ENCODE measurements around the gene RUNX1. TPM values are rescaled to one million over a fixed set of nuclear protein-coding genes. Genes with fewer than 3 reads are reported as not detected.
A peak's percentile ranks its signal among the peaks of the same experiment; 100 is the strongest.

Gene RUNX1
- total RNA-seq, 1 donor from 2014 or later = 62.1 TPM

DNA sequence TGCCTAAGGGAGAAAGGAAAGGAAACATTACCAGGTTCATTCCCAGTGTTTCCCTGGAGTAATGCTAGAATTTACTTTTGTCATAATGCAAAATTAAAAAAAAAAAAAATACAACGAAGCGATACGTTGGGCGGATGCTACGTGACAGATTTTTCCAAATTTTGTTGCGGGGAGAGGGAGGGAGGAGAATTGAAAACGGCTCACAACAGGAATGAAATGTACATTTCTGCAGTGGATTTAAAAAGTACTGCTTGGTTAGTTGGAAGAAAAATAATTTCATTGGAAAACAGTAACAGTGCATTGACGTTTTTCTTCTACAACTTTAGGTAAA lies 157.5 kb downstream of the RUNX1 start:
- H3K4me1 ChIP-seq = peaks cover 12% of the 10 kb centered on the region
- H3K9me3 ChIP-seq = no peaks in the 10 kb centered on the region
- H3K4me3 ChIP-seq = peak overlapping the region; percentile 64 to 84
- TF ChIP-seq POLR2AphosphoS5 (IDR thresholded peaks at IDR 0.05; ENCODE audit: insufficient read depth in 1 of 2, low read depth in 1 of 2) (no peak), POLR2A (IDR thresholded peaks at IDR 0.05) (no peak)
- TF ChIP-seq, protein P1, sequence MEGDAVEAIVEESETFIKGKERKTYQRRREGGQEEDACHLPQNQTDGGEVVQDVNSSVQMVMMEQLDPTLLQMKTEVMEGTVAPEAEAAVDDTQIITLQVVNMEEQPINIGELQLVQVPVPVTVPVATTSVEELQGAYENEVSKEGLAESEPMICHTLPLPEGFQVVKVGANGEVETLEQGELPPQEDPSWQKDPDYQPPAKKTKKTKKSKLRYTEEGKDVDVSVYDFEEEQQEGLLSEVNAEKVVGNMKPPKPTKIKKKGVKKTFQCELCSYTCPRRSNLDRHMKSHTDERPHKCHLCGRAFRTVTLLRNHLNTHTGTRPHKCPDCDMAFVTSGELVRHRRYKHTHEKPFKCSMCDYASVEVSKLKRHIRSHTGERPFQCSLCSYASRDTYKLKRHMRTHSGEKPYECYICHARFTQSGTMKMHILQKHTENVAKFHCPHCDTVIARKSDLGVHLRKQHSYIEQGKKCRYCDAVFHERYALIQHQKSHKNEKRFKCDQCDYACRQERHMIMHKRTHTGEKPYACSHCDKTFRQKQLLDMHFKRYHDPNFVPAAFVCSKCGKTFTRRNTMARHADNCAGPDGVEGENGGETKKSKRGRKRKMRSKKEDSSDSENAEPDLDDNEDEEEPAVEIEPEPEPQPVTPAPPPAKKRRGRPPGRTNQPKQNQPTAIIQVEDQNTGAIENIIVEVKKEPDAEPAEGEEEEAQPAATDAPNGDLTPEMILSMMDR (IDR thresholded peaks at IDR 0.05) = no peak
- peak overlapping the region; percentile 90 for H3K27ac ChIP-seq
- intact Hi-C loops (cut with DNase I) = loop anchor here (5.0 kb wide), 1 partner anchor 951 kb away; no protein-coding TSS in a partner anchor
- DNase-seq (ENCODE audit: extremely low spot score in 2 of 2) = no peak
- no peaks in the 10 kb centered on the region for H3K36me3 ChIP-seq
- H3K27me3 ChIP-seq = no peaks in the 10 kb centered on the region

DNA sequence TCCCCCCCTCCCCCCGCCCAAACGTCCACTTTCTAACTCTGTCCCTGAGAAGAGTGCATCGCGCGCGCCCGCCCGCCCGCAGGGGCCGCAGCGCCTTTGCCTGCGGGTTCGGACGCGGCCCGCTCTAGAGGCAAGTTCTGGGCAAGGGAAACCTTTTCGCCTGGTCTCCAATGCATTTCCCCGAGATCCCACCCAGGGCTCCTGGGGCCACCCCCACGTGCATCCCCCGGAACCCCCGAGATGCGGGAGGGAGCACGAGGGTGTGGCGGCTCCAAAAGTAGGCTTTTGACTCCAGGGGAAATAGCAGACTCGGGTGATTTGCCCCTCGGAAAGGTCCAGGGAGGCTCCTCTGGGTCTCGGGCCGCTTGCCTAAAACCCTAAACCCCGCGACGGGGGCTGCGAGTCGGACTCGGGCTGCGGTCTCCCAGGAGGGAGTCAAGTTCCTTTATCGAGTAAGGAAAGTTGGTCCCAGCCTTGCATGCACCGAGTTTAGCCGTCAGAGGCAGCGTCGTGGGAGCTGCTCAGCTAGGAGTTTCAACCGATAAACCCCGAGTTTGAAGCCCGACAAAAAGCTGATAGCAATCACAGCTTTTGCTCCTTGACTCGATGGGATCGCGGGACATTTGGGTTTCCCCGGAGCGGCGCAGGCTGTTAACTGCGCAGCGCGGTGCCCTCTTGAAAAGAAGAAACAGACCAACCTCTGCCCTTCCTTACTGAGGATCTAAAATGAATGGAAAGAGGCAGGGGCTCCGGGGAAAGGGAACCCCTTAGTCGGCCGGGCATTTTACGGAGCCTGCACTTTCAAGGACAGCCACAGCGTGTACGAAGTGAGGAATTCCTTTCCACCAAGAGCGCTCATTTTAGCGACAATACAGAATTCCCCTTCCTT lies 158.1 kb downstream of the RUNX1 start:
- Histone ChIP-seq H3K9me3 (no peaks in the 10 kb centered on the region), H3K4me3 (peak overlapping the region; percentile 64 to 84), H3K27me3 (no peaks in the 10 kb centered on the region), H3K27ac (peak overlapping the region; percentile 90), H3K4me1 (peaks cover 12% of the 10 kb centered on the region), H3K36me3 (no peaks in the 10 kb centered on the region)
- intact Hi-C loops (cut with DNase I) = loop anchor here (5.0 kb wide), 1 partner anchor 951 kb away; no protein-coding TSS in a partner anchor
- DNase-seq (ENCODE audit: extremely low spot score in 2 of 2) = peak in 1 of 2 donors; percentile 87
- TF ChIP-seq POLR2AphosphoS5 (IDR thresholded peaks at IDR 0.05; ENCODE audit: insufficient read depth in 1 of 2, low read depth in 1 of 2) = peak in 1 of 2 donors; percentile 51
- TF ChIP-seq, protein P1 (IDR thresholded peaks at IDR 0.05) = peak in 1 of 3 experiments; percentile 10
- TF ChIP-seq POLR2A (IDR thresholded peaks at IDR 0.05) = no peak

DNA sequence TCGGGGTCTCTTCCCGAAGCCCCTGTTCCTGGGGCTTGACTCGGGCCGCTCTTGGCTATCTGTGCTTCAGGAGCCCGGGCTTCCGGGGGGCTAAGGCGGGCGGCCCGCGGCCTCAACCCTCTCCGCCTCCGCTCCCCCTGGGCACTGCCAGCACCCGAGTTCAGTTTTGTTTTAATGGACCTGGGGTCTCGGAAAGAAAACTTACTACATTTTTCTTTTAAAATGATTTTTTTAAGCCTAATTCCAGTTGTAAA lies 158.7 kb downstream of the RUNX1 start:
- peak overlapping the region; percentile 64 to 84 for H3K4me3 ChIP-seq
- H3K27me3 ChIP-seq = no peaks in the 10 kb centered on the region
- no peaks in the 10 kb centered on the region for H3K36me3 ChIP-seq
- H3K9me3 ChIP-seq = no peaks in the 10 kb centered on the region
- H3K4me1 ChIP-seq = peaks cover 12% of the 10 kb centered on the region
- intact Hi-C loops (cut with DNase I) = loop anchor here (5.0 kb wide), 1 partner anchor 952 kb away; no protein-coding TSS in a partner anchor
- no peak for TF ChIP-seq POLR2A (IDR thresholded peaks at IDR 0.05)
- TF ChIP-seq POLR2AphosphoS5 (IDR thresholded peaks at IDR 0.05; ENCODE audit: insufficient read depth in 1 of 2, low read depth in 1 of 2) = no peak
- TF ChIP-seq, protein P1 (IDR thresholded peaks at IDR 0.05) = no peak
- peak overlapping the region; percentile 90 for H3K27ac ChIP-seq
- no peak for DNase-seq (ENCODE audit: extremely low spot score in 2 of 2)

DNA sequence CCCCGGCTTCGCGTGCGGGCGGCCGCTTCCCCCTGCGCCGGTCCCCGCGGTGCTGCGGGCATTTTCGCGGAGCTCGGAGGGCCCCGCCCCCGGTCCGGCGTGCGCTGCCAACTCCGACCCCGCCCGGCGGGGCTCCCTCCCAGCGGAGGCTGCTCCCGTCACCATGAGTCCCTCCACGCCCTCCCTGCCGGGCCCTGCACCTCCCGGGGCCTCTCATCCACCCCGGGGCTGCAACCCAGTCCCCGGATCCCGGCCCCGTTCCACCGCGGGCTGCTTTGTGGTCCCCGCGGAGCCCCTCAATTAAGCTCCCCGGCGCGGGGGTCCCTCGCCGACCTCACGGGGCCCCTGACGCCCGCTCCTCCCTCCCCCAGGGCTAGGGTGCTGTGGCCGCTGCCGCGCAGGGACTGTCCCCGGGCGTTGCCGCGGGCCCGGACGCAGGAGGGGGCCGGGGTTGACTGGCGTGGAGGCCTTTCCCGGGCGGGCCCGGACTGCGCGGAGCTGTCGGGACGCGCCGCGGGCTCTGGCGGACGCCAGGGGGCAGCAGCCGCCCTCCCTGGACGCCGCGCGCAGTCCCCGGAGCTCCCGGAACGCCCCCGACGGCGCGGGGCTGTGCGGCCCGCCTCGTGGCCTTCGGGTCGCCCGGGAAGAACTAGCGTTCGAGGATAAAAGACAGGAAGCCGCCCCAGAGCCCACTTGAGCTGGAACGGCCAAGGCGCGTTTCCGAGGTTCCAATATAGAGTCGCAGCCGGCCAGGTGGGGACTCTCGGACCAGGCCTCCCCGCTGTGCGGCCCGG lies 159.2 kb downstream of the RUNX1 start:
- H3K4me1 ChIP-seq = peaks cover 16% of the 10 kb centered on the region
- H3K36me3 ChIP-seq = no peaks in the 10 kb centered on the region
- H3K9me3 ChIP-seq = no peaks in the 10 kb centered on the region
- peak overlapping the region; percentile 64 to 84 for H3K4me3 ChIP-seq
- TF ChIP-seq POLR2AphosphoS5 (IDR thresholded peaks at IDR 0.05; ENCODE audit: insufficient read depth in 1 of 2, low read depth in 1 of 2) (peak in 1 of 2 donors; percentile 52), POLR2A (IDR thresholded peaks at IDR 0.05) (no peak)
- TF ChIP-seq, protein P1 (IDR thresholded peaks at IDR 0.05) = peak; percentile 62 to 92 (median 66)
- peak in 1 of 2 donors; percentile 88 for DNase-seq (ENCODE audit: extremely low spot score in 2 of 2)
- H3K27me3 ChIP-seq = no peaks in the 10 kb centered on the region
- intact Hi-C loops (cut with DNase I) = loop anchor here (5.0 kb wide), 2 partner anchors 93 to 952 kb away; no protein-coding TSS in a partner anchor
- H3K27ac ChIP-seq = peak overlapping the region; percentile 90

Data from vagina (tissue), 2 donors.